GM21825 (cell line): ENCODE measurements around the gene SGO1.

ENCODE experiments used
- ATAC-seq: cut with Tn5 transposase; IDR thresholded peaks from one replicate; pipeline ENCODE4 v1.9.1; 2021; ENCODE audit warnings: mild to moderate bottlenecking, moderate library complexity; ENCODE audit not compliant: unreplicated experiment

Gene SGO1

GRCh38 chr3:20160230-20160629 is 25.8 kb downstream of the SGO1 start:
- no peak for ATAC-seq

GRCh38 chr3:20154928-20155327 is 31.1 kb downstream of the SGO1 start:
- no peak for ATAC-seq

- ATAC-seq: no peak
These were observed 31.9 kb downstream of the SGO1 start for GRCh38 chr3:20154078-20154477.

- ATAC-seq: no peak
These were observed 37.5 kb downstream of the SGO1 start for GRCh38 chr3:20148466-20148865.

GRCh38 chr3:20147361-20147760 is 38.6 kb downstream of the SGO1 start:
- ATAC-seq: no peak

GRCh38 chr3:20146301-20146700 is 39.7 kb downstream of the SGO1 start:
- no peak for ATAC-seq

GRCh38 chr3:20145874-20146273 is 40.1 kb downstream of the SGO1 start:
- ATAC-seq: no peak

- ATAC-seq: no peak
These were observed 42.5 kb downstream of the SGO1 start for GRCh38 chr3:20143519-20143918.

- ATAC-seq: no peak
These were observed 43.5 kb downstream of the SGO1 start for GRCh38 chr3:20142517-20142916.

GRCh38 chr3:20141851-20142250 is 44.2 kb downstream of the SGO1 start:
- no peak for ATAC-seq

GRCh38 chr3:20141316-20141715 is 44.7 kb downstream of the SGO1 start:
- ATAC-seq: no peak

- no peak for ATAC-seq
These were observed 45.1 kb downstream of the SGO1 start for GRCh38 chr3:20140881-20141280.

GRCh38 chr3:20137647-20138046 is 48.4 kb downstream of the SGO1 start:
- no peak for ATAC-seq

- ATAC-seq: no peak
These were observed 49.8 kb downstream of the SGO1 start for GRCh38 chr3:20136231-20136630.

- ATAC-seq: no peak
These were observed 55.9 kb downstream of the SGO1 start for GRCh38 chr3:20130106-20130505.

- no peak for ATAC-seq
These were observed 57.6 kb downstream of the SGO1 start for GRCh38 chr3:20128358-20128757.

- ATAC-seq: peak; percentile 100
These were observed 60.1 kb downstream of the SGO1 start for GRCh38 chr3:20125897-20126296.

GRCh38 chr3:20125289-20125688 is 60.7 kb downstream of the SGO1 start:
- ATAC-seq: no peak

GRCh38 chr3:20123131-20123652 is 62.8 kb downstream of the SGO1 start:
- ATAC-seq: no peak

- no peak for ATAC-seq
These were observed 64.9 kb downstream of the SGO1 start for GRCh38 chr3:20121088-20121487.
